A549 (cell line): ENCODE measurements around the gene ATOSA.

Experiments used
- ATOH8 ChIP-seq: fragments of 250-450 bp; sonication (Bioruptor Pico); IDR thresholded peaks from 2 replicates; pipeline ENCODE4 v1.5.0; 2020; ENCODE audit warnings: low read depth, mild to moderate bottlenecking, moderate library complexity
- BHLHE40 ChIP-seq: IDR thresholded peaks from 2 replicates; pipeline ENCODE4 v1.6.1; 2012; ENCODE audit warnings: low read depth, low read length, inconsistent platforms
- CEBPB ChIP-seq, 2 experiments: fragments of >200 bp in 1 of 2; sonication (Bioruptor Twin) in 1 of 2; formaldehyde crosslinking in 1 of 2; IDR thresholded peaks; 2 replicates each; pipeline ENCODE4 v1.6.1; 2012 to 2016
- CTCF ChIP-seq: fragments of >200 bp; sonication (Bioruptor Twin); formaldehyde crosslinking; IDR thresholded peaks from 3 replicates; pipeline ENCODE4 v1.5.1; 2016
- EP300 ChIP-seq, 2 experiments: fragments of >200 bp; sonication (Bioruptor Twin); formaldehyde crosslinking; IDR thresholded peaks; 2 replicates in 1 of 2; 3 replicates in 1 of 2; pipeline ENCODE4 v1.6.1; 2016 to 2017
- MAX ChIP-seq: IDR thresholded peaks from 2 replicates; pipeline ENCODE4 v1.6.1; 2012
- MAZ ChIP-seq: fragments of 150-350 bp; IDR thresholded peaks from 2 replicates; pipeline ENCODE4 v1.6.1; 2014; ENCODE audit warnings: antibody characterized with exemption, low read depth, low read length, borderline replicate concordance
- PBX3 ChIP-seq: IDR thresholded peaks from 2 replicates; pipeline ENCODE4 v1.6.1; 2012
- PHF8 ChIP-seq: fragments of 200-600 bp; sonication (generic); IDR thresholded peaks from 2 replicates; pipeline ENCODE4 v1.6.1; 2016; ENCODE audit warnings: low read depth, mild to moderate bottlenecking, antibody characterized with exemption, moderate library complexity, borderline replicate concordance
- POLR2A ChIP-seq: IDR thresholded peaks from 2 replicates; pipeline ENCODE4 v1.6.1; 2012; ENCODE audit warnings: mild to moderate bottlenecking, low read length
- RAD21 ChIP-seq, 2 experiments: fragments of >200 bp in 1 of 2; sonication (Bioruptor Twin) in 1 of 2; formaldehyde crosslinking in 1 of 2; IDR thresholded peaks in 1 of 2; conservative IDR thresholded peaks in 1 of 2; 2 replicates in 1 of 2; 3 replicates in 1 of 2; pipeline ENCODE4 v1.6.1; 2012 to 2018; ENCODE audit warnings: inconsistent platforms in 1 of 2
- RFX5 ChIP-seq: fragments of 450-650 bp; IDR thresholded peaks from 2 replicates; pipeline ENCODE4 v1.7.1; 2014; ENCODE audit warnings: antibody characterized with exemption, mild to moderate bottlenecking, moderate library complexity
- USF2 ChIP-seq: fragments of 450-650 bp; IDR thresholded peaks from 2 replicates; pipeline ENCODE4 v1.6.1; 2014; ENCODE audit warnings: antibody characterized with exemption
- ZC3H11A ChIP-seq: fragments of 450-650 bp; IDR thresholded peaks from 2 replicates; pipeline ENCODE4 v1.6.1; 2014; ENCODE audit warnings: antibody characterized with exemption, mild to moderate bottlenecking

- TF ChIP-seq PBX3: no peak
- no peak for TF ChIP-seq CTCF
- no peak for TF ChIP-seq CEBPB (IDR thresholded peaks at IDR 0.05)
- no peak for TF ChIP-seq POLR2A
- no peak for TF ChIP-seq BHLHE40
- TF ChIP-seq MAX: no peak
- TF ChIP-seq ATOH8 (CRISPR knock-in tag): no peak
- no peak for TF ChIP-seq RFX5
- TF ChIP-seq MAZ: no peak
- no peak for TF ChIP-seq EP300 (IDR thresholded peaks at IDR 0.05)
- no peak for TF ChIP-seq ZC3H11A
- no peak for TF ChIP-seq USF2
- no peak for TF ChIP-seq RAD21 (conservative IDR thresholded peaks at IDR 0.05 in 1 of 2, IDR thresholded peaks at IDR 0.05 in 1 of 2)
- TF ChIP-seq PHF8: no peak
Measured at GRCh38 chr15:52698514-52698913, 19.3 kb upstream of the ATOSA start.
